NCI-H1092 treated with DMSO at 0.1 percent for 48 hours (cell line): ENCODE data around the gene VPS41.
"Not testable (repeated sequence)": the region's sequence is repeated elsewhere in the genome, so short reads cannot be mapped to it uniquely, and the experiment has no call there.

Source experiments
- DNase-seq: peaks from one replicate; lab custom pipeline; 2025; lab: John Stamatoyannopoulos, UW

Gene VPS41

DNA sequence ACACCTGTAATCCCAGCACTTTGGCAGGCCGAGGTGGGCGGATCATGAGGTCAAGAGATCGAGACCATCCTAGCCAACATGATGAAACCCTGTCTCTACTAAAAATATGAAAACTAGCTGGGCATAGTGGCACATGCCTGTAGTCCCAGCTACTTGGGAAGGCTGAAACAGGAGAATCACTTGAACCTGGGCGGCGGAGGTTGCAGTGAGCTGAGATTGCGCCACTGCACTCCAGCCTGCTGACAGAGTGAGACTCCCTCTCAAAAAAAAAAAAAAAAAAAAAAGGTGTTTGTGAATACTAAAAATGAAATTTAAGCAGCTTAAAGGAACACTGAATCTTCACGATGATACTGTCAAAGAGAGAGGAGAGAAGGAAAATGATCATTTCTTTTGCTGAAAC lies 54.0 kb downstream of the VPS41 start:
- DNase-seq: not testable (repeated sequence)

DNA sequence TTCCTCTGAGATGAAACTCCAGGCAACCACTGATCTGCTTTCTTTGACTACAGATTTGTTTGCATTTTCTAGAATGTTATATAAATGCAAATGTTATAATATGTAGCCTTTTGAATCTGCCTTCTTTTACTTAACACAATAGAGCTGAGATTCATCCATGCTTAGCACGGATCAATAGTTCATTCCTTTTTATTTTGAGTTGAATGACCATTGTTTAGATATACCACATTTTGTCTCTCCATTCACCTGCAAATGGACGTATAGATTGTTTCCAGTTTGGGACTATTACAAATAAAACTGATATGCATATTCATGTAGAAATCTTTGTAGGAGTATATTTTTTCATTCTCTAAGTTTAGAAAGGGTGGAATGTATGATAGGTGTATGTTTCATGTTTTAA lies 57.7 kb downstream of the VPS41 start:
- DNase-seq: no peak

DNA sequence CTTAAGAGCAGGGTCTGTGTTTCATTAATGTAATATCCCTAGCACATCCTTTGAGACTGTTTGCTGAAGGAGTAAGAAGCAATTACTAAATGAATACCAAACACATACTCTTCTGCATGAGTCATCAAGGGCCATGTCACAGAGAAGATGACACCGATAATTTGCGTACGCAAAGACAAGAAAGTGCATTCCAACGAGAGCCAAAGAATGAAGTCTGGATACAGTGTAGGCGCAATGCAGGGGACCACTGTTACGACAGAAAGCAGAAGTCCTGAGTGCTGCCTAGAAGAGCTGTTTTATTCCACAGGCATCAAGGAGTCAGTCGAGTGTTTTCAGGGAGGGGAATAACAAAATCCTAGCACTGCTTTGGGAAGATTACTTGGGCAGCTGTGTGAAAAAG lies 62.7 kb downstream of the VPS41 start:
- no peak for DNase-seq

DNA sequence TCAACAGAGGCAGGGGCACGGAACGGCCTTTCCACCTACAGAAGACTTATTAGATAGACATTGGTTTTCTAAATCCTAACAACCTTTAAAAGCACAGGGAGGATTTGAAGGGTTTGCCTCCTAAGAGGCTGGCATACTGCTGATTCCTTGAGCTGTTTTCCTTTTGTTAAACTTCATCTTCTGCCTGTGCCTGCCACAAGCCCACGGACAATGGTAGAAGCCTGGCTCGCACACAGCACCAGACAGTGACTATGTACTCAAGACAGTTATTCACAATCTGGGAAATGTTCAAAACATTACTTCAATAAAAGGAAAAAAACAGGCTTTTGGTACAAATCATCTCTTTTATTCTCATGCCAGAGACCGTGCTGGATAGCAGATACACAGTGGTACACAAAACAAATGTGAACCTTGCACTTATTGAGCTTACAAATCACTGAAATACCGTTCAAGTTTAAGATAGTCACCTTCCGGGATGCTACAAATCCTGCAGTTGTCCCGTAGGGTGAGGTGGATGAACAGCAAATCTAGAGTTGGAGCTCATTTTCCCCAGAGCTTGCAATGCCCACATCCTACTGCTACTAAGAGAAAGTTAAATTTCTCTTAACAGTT lies 63.9 kb downstream of the VPS41 start:
- DNase-seq: no peak

DNA sequence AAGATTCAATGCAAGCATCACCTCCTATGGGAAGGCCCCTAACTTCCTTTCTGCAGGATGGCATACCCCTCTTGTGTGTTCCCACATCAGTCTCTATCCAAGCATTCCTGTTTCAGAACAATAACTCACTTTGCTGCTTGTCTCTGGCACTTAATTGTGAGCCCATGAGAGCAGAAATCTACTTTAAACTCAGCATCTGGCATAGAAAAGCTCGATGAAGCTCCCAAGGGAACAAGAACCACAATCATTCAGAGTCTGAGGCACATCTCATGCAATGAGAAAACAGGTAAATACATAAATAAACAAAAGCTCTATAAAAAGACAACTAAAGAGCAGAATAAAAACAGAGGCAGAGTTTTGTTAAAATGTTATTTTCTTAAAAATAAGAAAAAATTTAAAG lies 66.2 kb downstream of the VPS41 start:
- DNase-seq: no peak

DNA sequence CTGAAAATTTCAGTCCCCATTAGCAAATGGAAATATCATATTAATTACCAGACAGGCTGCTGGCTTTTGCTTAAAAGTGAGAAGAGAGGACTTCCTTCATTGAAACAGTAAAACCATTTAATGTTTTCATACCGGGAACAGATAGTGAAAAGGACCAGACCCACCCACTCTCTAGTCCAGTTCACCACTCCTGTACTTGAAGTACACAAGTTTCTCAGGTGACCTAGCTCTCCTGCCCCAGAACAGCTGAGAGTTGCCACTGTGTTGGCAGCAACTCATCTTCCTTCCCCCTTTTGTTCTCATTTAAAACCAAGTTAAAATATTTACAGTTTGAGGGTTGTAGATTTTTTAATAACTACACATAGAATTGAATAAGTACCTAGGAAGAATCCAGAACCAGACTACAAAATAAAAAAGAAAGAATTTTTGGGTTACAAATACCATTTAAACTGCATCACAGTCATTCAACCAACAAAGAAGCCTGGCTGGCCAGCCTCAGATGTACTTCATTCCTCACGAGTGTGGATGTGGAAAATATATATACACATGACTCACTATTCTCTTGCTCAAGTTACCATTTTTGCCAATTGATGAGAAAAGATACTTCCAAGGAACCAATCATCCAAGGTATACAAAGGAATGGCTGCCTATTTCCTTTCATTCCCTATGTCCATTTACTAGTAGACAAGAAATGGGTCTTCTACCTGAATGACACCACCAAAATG lies 68.1 kb downstream of the VPS41 start:
- DNase-seq: no peak

DNA sequence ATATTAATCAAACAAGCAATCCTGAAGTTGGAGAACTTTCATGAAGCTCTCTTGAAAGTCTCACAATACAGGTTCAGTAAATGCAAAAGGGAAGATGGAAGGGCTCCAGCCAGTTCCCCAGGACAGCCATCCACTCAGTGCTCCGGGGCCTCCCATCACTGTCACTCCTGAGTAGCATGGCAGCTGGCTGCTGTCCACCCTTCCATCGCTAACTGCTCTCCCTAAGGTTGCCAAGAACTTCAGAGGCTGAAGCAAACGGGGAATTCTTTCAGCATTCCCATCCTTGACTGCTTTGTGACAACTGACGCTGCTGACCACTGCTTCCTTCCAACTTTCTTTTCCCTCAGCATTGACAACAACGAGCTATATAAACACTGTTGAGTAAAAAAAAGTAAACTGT lies 69.1 kb downstream of the VPS41 start:
- DNase-seq: no peak

DNA sequence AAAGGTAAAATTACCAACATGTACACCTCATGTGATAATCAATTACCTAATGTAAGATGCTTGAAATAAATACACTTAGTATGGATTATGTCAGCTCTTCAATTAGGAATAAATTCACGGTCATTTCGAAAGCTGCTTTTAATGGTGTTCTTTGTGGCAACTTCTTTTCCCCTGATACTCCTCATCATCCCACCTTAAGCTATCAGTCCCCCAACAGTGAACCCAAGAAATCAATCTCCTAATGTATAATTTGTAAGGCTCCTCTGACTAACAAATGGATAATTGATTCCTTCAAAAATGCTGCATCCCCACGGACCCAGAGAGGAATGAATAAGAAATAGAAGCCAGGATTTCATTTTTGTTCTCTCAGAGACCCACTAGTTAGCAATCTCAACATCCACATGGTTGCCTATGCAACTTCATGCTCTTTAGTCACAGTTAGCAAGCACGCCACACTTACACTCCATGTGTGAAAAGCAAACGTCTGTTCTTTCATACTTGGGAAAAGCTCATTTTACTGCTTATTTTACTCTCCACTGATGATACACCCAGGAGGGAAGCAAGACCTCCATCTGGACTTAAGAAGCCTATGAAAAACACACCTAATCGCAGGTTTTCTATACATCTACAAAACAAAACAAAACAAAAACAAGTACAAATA lies 70.1 kb downstream of the VPS41 start:
- DNase-seq: no peak

DNA sequence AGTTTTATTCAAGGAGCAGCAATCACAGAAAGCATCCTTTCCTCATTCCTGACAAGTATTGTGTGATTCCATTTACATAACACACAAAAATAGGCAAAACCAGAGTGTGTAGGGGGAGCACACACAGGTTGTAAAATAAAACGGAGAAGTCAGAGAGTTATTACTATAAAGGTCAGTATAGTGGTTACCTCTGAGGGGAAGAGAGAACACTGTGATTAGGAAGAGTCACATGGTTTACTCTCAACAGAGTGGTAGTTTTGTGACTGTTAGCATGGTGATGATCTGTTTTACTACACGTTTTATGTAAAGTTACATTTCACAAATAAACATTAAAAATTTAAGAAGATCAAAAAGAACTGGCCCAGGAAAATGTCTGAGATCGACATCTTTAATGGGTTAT lies 74.6 kb downstream of the VPS41 start:
- DNase-seq: no peak

DNA sequence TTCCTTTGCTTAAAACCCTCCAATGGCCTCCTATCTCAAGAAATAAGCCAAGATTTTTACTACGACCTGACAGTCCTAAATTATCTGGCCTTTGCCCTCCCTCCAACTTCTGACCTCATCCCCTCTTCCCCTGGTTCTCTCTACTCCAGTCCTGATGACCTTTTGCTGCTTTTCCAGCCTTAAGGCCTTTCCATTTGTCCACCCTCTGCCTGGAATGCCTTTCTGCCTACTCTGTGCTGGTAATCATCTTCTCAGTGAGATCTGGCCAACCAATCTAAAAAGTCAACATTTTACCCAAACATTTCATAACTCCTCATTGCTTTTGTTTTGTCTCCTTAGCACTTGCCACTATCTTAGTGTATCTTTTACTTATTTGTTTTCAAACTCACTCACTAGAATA lies 75.7 kb downstream of the VPS41 start:
- no peak for DNase-seq

DNA sequence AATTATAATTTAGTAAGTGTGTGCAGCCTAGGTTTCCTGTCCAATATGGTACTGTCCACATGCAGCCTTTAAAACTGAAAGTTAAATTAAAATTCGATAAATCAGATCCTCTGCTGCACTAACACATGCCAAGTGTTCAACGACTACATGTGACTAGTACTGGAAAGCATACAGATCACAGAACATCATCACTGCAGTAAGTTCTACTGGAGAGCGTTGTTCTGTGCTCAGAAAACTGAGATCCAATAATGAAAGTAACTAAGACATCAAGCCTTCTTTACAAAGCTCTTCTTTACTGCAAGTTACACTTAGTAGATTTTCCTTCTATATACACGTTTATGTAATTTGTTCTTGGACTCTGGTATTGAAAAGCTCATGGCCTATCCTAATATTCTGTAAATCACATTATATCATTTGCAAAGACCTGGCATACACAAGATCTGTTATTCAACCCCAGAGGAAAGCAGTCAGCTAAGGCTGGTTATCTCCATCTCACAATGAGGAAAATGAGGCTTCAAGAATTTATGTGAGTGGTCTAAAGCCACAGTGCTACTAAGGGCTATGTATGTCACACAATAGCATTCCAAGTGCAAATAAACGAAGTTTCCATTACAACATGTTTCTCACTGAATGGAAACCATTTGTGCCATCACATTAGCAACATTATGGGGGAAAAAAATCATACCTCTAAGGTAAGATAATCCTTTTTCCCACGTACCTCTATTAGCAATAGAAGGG lies 77.6 kb downstream of the VPS41 start:
- DNase-seq: no peak

DNA sequence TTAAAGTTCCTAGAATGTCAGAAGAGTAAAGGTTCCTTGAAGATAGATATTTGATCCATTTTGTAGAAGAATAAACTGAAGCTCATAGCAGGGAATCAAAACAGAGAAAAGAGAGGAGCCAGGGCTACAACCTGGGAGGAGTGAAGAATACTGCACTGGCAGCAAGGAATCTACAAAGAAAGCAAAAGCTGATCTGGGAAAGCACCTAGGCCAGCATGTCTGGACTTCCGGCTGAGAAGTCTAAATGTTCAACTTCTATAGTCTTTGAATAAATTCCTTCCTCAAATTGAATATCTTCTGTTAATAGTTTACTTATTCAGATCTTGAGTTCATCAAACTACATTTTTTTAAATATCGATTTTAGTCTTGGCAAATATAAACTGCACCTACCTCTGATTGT lies 78.2 kb downstream of the VPS41 start:
- DNase-seq: no peak

DNA sequence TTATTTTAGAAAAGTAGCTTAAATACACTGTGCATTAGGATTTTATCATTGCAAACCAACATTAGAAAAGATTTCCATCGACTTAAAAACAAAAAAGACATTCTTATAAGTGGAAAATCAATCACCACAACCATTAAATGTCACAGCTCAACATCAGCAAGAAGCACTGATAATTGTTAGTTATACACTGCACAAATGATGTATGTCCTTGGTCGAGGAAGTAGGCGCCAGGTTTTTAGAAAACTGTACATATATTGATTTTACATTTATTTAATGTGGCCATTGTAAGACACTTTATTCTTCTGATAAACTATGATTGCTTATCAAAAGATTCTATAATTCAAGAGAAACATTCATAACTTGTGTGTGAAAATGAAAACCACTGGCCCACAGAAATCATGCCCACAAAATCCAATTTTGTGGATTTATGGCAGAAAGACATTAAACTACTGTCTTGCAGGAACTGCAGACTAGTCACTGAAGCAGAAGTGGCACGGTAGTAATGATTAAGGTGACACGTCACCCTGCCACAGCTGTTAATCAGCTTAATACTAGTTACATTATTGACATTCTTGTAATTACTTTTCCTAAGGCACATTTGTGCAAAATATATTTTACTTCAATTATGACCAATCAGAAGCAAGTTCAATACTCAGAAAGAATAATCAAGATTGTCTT lies 79.4 kb downstream of the VPS41 start:
- no peak for DNase-seq

DNA sequence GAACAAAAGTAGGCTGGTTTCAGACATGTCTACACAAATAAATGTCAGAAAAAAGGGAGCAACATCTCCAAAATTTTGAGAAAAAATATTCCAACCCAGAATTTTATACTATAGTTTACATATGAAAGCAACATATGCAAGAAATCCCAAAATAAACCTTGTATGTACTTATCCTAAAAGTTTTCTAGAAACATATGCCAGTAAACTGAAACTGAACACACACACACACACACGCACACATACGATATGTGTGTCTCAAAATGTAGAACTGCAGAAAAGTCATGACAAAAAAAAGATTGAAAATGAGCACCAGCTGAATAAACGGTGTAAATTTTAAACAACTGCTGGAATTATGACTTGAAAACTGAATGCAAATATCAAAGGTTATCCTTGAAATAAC lies 81.0 kb downstream of the VPS41 start:
- no peak for DNase-seq

DNA sequence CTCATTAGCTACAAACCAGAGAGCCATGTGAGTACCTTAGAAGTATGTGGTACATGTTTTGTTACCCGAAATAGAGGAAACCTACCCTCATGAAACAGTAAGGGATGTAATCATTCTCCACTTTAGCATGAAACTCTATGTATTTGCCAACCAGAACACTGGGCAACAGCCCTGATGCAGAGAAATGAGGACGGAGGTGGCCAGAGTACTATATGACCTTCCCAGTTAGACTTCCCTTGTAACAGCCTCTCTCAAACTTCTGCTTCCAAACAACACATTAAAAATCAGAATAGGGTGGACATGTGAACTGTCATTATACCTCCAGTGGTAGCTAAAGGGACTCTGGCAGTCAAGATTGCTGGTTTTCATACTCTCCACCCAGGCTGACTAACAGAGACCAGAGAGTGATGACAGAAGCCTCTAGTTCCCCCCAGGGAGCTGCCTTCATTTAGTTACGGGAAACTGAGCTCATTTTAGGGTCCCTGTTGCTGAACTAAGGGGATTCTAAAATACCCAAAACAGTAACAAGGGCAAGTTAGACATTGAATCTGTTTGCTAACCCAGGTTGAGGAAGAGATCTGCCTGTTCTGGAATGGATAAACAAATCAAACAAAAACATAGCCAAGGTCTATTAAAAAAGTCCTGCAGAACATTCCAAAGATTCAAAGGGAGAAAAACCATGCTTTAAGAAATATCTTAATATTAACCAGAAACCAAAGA lies 83.1 kb downstream of the VPS41 start:
- no peak for DNase-seq

DNA sequence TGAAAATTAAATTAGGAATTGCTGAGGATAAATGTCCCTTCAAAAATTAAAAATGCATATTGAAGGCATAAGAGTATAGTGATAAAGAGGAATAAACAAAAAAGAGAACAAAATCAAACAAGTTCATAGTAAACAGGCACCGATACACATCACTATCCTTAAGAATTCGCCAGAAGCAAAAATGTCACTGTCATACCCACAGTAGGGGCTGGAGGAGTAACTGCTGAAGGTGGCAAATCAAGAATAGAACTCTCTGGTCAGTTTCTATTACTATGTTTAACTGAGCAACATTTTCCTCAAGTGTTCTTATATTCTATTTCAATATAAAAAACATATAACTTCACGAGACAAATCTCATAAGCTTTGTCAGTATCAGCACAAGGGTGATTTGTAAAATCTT lies 84.0 kb downstream of the VPS41 start:
- no peak for DNase-seq

DNA sequence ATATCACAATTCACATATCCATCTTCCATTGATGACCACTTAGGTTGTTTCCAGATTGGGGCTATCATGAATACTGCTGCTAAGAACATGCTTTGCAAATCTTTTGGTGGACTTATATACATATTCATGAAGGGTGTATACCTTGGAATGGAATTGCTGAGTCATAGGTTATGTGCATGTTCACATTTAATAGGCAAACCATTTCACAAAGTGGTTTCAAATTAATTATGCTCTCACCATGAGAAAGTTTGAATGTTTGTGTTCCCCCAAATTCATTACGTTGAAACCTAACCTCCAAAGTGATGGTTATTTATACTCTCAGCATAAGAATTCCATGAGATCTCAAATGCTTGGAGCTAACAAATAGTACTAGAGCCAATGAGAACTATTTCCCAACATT lies 86.4 kb downstream of the VPS41 start:
- no peak for DNase-seq

DNA sequence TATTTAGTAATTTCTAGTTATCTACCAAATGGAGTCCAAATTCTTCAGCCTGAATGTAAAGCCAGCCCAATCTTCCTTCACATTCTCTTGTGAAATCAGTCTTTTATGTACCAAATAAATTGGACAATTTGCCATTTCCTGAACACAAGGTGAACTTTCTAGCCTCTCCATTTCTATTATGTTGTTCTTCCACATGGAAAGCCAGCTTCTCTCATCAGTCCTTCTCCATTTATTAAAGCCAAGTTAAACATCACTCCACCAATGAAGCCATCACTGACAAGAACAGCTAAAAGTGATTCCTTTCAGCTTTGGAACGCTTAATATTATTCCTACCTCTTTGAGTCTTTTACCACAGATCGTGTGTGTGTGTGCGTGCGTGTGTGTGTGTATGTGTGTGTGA lies 88.4 kb downstream of the VPS41 start:
- DNase-seq: no peak

DNA sequence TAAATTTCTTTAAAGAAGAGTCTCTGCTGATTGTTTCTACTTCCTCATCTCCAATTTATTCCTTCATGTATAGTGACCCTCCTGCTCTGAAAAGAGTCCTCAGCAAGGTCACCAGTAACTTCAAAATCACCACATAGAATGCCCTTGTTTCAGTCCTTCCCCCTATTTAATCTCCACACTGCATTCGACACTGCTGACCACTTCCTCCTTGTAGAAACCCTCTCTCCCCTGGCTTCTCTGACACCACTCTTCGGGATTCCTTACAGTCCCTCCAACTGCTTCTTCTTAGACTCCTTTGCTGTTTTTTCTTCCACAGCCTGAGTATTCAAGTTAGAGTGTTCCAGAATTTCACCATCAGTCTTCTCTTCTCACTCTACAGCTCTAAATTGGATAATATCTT lies 89.5 kb downstream of the VPS41 start:
- DNase-seq: no peak

DNA sequence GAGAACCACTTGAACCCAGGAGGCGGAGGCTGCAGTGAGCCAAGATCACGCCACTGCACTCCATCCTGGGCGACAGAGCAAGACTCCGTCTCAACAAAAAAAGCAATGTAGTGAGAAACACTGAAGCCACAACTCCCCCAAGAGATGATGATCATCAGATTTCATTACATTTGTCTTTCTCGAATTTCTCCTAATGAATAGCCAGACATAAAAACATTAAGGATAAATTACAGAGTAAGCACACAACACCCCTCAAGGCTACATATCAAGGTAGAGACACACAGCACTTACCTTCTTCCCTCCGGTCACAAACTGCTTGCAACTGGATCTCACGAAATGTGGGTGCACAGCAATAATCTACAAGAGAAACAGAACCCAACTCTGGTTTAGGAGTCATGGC lies 91.5 kb downstream of the VPS41 start:
- no peak for DNase-seq

DNA sequence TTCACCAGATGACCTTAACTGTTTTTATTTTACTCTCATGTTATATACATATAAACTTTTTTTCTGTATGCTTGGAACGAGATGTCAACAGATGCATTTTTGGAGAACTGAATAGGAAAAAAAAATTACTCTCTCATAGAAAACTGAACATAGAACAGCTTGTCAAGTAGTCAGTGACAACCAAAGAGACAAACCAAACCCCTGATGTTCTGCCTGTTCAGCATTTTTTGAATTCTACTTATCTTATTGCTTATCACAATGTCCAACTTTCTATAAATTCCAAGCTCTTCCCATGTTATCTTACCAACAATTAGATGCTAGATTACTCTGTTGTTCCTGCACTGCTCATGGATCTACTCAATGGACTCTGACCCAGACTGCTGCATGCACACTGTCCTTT lies 95.2 kb downstream of the VPS41 start:
- DNase-seq: no peak

DNA sequence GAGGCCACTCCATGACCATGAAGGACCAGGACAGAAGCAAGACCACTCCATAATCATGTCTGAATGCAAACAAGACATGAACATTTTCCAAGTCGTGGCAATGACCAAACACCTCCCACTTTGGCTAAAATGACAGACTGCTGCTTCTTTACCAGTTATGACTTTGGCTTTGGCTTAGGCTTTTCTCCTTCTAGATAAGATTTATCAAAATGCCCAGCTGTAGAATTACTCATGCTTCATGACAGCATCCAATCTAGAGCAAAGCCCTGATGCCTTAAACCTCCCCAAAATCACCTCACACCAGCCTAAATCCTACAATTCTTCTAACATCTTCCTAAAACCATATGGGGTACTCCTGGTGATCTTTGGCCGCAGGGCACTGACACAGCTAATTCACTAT lies 102.1 kb downstream of the VPS41 start:
- DNase-seq: no peak
